Body of pancreas (tissue), 4 donors: Measurements from ENCODE around the gene MCTP1.

Experiments
- CTCF ChIP-seq, 7 experiments: fragments of 450-650 bp in 4 of 7; fragments of 200-600 bp in 3 of 7; sonication (generic) in 3 of 7; IDR thresholded peaks; one replicate each; pipeline ENCODE4 v1.5.1; 2016 to 2019; ENCODE audit warnings: antibody characterized with exemption in 7 of 7
- POLR2A ChIP-seq, 3 donors: fragments of 450-650 bp; IDR thresholded peaks; one replicate each; pipeline ENCODE4 v1.6.1; 2016; ENCODE audit warnings: antibody characterized with exemption in 3 of 3, mild to moderate bottlenecking in 2 of 3

GRCh38 chr5:95235439-95235982 is 49.4 kb downstream of the MCTP1 start:
- no peak for TF ChIP-seq CTCF (IDR thresholded peaks at IDR 0.05)
- no peak for TF ChIP-seq POLR2A (IDR thresholded peaks at IDR 0.05)
